Measurements from ENCODE around the gene SLC6A12.

The SLC6A12 gene

GRCh38 chr12:155006-155405 lies 59.0 kb downstream of the SLC6A12 start:
- TF ChIP-seq ZFX (IDR thresholded peaks at IDR 0.05; ENCODE audit: borderline replicate concordance): no peak
- no peak for TF ChIP-seq CTCF (IDR thresholded peaks at IDR 0.05)

GRCh38 chr12:154058-154457 lies 59.9 kb downstream of the SLC6A12 start:
- no peak for TF ChIP-seq ZFX (IDR thresholded peaks at IDR 0.05; ENCODE audit: borderline replicate concordance)
- no peak for TF ChIP-seq CTCF (IDR thresholded peaks at IDR 0.05)
- no peak overlapping the region for H3K27ac ChIP-seq

More at GRCh38 chr12:155006-155405, 59.0 kb downstream of the SLC6A12 start:
- H3K27ac ChIP-seq: no peak overlapping the region

- H3K27ac ChIP-seq: no peak overlapping the region
- TF ChIP-seq CTCF (IDR thresholded peaks at IDR 0.05) (peak; percentile 96), ZFX (IDR thresholded peaks at IDR 0.05; ENCODE audit: borderline replicate concordance) (no peak)
Observed at GRCh38 chr12:153080-153746, 60.7 kb downstream of the SLC6A12 start.

- no peak overlapping the region for H3K27ac ChIP-seq
- TF ChIP-seq CTCF (IDR thresholded peaks at IDR 0.05) (no peak), ZFX (IDR thresholded peaks at IDR 0.05; ENCODE audit: borderline replicate concordance) (no peak)
Observed at GRCh38 chr12:152440-152839, 61.5 kb downstream of the SLC6A12 start.

- TF ChIP-seq ZFX (IDR thresholded peaks at IDR 0.05; ENCODE audit: borderline replicate concordance) (no peak), CTCF (IDR thresholded peaks at IDR 0.05) (no peak)
- no peak overlapping the region for H3K27ac ChIP-seq
Observed at GRCh38 chr12:151579-151978, 62.4 kb downstream of the SLC6A12 start.

GRCh38 chr12:148676-149416 lies 65.1 kb downstream of the SLC6A12 start:
- TF ChIP-seq CTCF (IDR thresholded peaks at IDR 0.05) (no peak), ZFX (IDR thresholded peaks at IDR 0.05; ENCODE audit: borderline replicate concordance) (no peak)
- H3K27ac ChIP-seq: no peak overlapping the region

- H3K27ac ChIP-seq: no peak overlapping the region
- TF ChIP-seq ZFX (IDR thresholded peaks at IDR 0.05; ENCODE audit: borderline replicate concordance): no peak
- no peak for TF ChIP-seq CTCF (IDR thresholded peaks at IDR 0.05)
Observed at GRCh38 chr12:147242-147641, 66.7 kb downstream of the SLC6A12 start.

Measured in 22Rv1 (cell line).